Activated CD4-positive, alpha-beta T cell treated with anti-CD3 and anti-CD28 coated beads, Interleukin-2, amount 10 ng/mL, durations not matched to agents 7 days and 5 days (primary cell): ENCODE data around the gene PSEN2. TPM values are rescaled to one million over a fixed set of nuclear protein-coding genes. Genes with fewer than 3 reads are reported as not detected.
"Not testable (repeated sequence)": the region's sequence is repeated elsewhere in the genome, so short reads cannot be mapped to it uniquely, and the experiment has no call there.

Experiments used
- CTCF ChIA-PET: fragments of 350-600 bp; sonication (Branson Sonifier 250); formaldehyde crosslinking; loops from one replicate; lab custom pipeline; 2021; ENCODE audit warnings: antibody characterized with exemption; lab: Charles Lee
- POLR2A ChIA-PET: fragments of 350-600 bp; sonication (Branson Sonifier 250); formaldehyde crosslinking; loops from one replicate; lab custom pipeline; 2021; ENCODE audit warnings: antibody characterized with exemption; lab: Charles Lee
- DNase-seq: peaks from one replicate; pipeline ENCODE4 v3.0.0-alpha.2; 2020
- H3K27ac Mint-ChIP-seq: one replicate; pipeline ENCODE4 v1.8.0; 2021; ENCODE audit warnings: mild to moderate bottlenecking, moderate library complexity, mixed read lengths
- H3K27me3 Mint-ChIP-seq: one replicate; pipeline ENCODE4 v1.8.0; 2021; ENCODE audit warnings: mixed read lengths
- H3K36me3 Mint-ChIP-seq: one replicate; pipeline ENCODE4 v1.8.0; 2021; ENCODE audit warnings: low read depth, mixed read lengths
- H3K4me1 Mint-ChIP-seq: one replicate; pipeline ENCODE4 v1.8.0; 2021; ENCODE audit warnings: mixed read lengths
- H3K4me3 Mint-ChIP-seq: one replicate; pipeline ENCODE4 v1.8.0; 2021; ENCODE audit warnings: mild to moderate bottlenecking, moderate library complexity, mixed read lengths
- H3K9me3 Mint-ChIP-seq: one replicate; pipeline ENCODE4 v1.8.0; 2021; ENCODE audit warnings: mixed read lengths
- total RNA-seq, 2 experiments: library from RNA; stranded (reverse); gene quantifications; one replicate each; pipeline ENCODE4 v1.2.3, GENCODE V29; 2021

PSEN2 gene
- total RNA-seq, 2 experiments from 2014 or later: 2.0 to 2.9 TPM

DNA sequence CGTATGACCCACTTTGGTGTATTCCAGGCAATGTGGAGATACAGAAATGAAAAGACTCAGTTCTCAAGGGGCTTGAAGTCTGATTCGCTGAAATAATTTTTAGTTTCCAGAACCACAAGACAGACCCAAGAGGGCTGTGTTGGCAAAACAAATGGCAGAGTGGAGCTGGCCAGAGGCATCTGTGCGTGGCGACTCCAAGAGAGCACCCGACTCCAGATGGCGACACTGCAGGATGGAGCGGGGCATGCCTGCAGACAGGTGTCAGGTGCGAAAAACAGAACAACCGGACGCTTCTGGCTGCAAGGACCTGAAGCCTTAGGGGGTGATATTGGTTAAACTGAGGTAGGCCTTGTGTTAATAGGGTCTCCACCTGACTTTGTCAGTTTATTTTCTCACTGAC is 38.0 kb downstream of the PSEN2 start:
- DNase-seq: no peak
- Mint-ChIP-seq H3K27ac (no peak overlapping the region), H3K4me3 (no peak overlapping the region), H3K27me3 (no peaks in the 10 kb centered on the region), H3K9me3 (no peaks in the 10 kb centered on the region), H3K4me1 (no peaks in the 10 kb centered on the region), H3K36me3 (no peaks in the 10 kb centered on the region)
- ChIA-PET CTCF (interaction anchor here (0.7 to 1.4 kb wide), 2 partner anchors 13 to 282 kb away, joined by 3 to 4 read pairs; no protein-coding TSS in a partner anchor), POLR2A (no interaction called here)

DNA sequence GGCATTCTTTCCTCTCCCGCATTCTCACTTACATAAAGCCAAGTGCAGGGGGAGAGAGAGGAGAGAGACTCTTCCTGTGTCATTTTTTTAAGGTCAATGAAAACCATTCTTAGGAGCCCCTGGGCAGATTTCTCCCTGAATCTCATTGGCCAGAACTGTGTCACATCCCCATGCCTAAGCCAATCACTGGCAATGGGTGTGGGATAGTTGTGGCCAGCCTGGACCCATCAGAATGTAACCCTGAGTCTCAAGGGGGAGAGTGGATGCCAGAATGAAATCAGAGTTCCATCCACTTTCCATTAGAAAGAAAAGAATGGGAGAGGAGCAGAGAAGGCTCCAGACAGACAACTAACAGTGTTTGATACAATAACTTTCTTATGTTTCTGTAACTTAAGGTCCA is 38.5 kb downstream of the PSEN2 start:
- ChIA-PET POLR2A (no interaction called here), CTCF (interaction anchor here (1.1 kb wide), 1 partner anchor 14 kb away, joined by 3 read pairs; no protein-coding TSS in a partner anchor)
- H3K27ac Mint-ChIP-seq: no peak overlapping the region

DNA sequence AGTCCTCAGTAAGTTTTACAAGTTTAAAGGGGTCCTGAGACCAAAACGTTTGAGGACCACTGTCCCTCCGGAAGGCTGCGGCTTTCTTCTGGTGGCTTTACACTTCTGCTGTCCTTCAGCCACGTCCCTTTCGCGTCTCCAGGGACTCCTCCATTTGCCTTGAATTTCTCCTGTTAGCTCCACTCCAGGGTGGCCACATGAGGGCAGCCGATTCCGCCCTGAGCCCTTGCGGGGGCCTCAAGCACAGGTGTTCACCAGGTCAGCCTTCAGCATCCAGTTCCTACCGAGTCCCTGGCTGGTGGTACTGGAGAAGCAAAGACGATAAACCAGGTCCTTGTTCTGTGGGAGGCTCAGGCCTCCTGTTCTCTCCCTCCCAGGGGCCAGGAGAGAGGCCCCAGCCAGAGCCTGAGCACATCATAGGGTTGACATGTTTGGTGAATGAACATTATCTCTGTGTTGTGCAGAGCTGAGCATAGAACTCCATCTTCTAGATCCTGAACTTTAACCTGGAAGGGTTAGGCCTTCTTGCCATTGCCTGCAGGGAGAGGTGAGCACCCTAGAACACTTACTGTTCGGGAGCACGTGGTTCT is 42.3 kb downstream of the PSEN2 start:
- no peak overlapping the region for H3K4me3 Mint-ChIP-seq
- DNase-seq: peak; percentile 37
- no peaks in the 10 kb centered on the region for H3K9me3 Mint-ChIP-seq
- CTCF ChIA-PET: interaction anchor here (0.5 to 1.5 kb wide), 6 partner anchors 9 to 67 kb away, joined by 3 to 5 read pairs (median 3); no protein-coding TSS in a partner anchor
- POLR2A ChIA-PET: interaction anchor here (0.6 to 0.7 kb wide), 2 partner anchors 30 to 98 kb away, joined by 3 to 5 read pairs; no protein-coding TSS in a partner anchor
- peaks cover 3% of the 10 kb centered on the region for H3K27me3 Mint-ChIP-seq
- no peak overlapping the region for H3K27ac Mint-ChIP-seq
- no peaks in the 10 kb centered on the region for H3K36me3 Mint-ChIP-seq
- H3K4me1 Mint-ChIP-seq: peaks cover 9% of the 10 kb centered on the region

More for the DNA sequence above, 38.5 kb downstream of the PSEN2 start:
- H3K9me3 Mint-ChIP-seq: no peaks in the 10 kb centered on the region
- H3K4me1 Mint-ChIP-seq: no peaks in the 10 kb centered on the region
- DNase-seq: no peak
- H3K4me3 Mint-ChIP-seq: no peak overlapping the region
- no peaks in the 10 kb centered on the region for H3K36me3 Mint-ChIP-seq
- H3K27me3 Mint-ChIP-seq: no peaks in the 10 kb centered on the region

DNA sequence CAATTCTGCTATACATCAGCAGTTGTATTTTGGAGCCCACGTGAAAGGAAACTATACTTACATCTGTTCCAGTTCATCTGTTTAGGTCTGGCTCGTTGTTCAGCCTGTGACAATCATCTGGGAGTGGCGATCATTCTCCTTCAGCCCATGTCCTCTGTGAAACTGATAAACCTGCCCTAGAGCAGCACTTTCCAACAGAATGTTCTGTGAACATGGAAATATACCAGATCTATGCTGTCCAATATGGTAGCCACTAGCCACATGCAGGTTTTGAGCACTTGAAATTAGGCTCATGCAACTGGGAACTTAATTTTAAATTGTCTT is 45.2 kb downstream of the PSEN2 start:
- Mint-ChIP-seq H3K27ac (no peak overlapping the region), H3K27me3 (peaks cover 3% of the 10 kb centered on the region), H3K9me3 (no peaks in the 10 kb centered on the region), H3K4me3 (no peak overlapping the region), H3K36me3 (no peaks in the 10 kb centered on the region), H3K4me1 (peaks cover 9% of the 10 kb centered on the region)
- DNase-seq: no peak
- ChIA-PET CTCF (interaction anchor here (1.0 to 1.1 kb wide), 2 partner anchors 39 to 289 kb away, joined by 3 read pairs; no protein-coding TSS in a partner anchor), POLR2A (interaction anchor here (1.1 kb wide), 1 partner anchor 25 kb away, joined by 5 read pairs; the partner anchor contains the start of gene COQ8A)

DNA sequence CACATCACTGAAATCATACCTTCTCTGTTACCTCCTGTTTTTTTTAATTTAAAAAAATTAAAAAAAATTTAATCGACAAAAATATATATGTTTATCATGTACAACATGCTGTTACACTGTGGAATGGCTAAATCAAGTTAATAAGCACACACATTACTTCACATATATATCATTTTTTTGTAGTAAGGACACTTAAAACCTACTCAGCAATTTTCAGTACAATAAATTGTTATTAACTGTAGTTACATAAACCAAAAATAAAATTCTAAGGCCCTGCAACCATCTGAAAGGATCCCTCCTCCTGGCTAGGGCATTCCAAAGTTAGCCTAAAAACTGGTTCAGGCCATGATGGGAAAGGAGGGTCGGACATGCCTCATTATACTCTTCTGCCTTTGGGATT is 46.1 kb downstream of the PSEN2 start:
- H3K27ac Mint-ChIP-seq: no peak overlapping the region
- H3K4me1 Mint-ChIP-seq: peaks cover 9% of the 10 kb centered on the region
- POLR2A ChIA-PET: no interaction called here

DNA sequence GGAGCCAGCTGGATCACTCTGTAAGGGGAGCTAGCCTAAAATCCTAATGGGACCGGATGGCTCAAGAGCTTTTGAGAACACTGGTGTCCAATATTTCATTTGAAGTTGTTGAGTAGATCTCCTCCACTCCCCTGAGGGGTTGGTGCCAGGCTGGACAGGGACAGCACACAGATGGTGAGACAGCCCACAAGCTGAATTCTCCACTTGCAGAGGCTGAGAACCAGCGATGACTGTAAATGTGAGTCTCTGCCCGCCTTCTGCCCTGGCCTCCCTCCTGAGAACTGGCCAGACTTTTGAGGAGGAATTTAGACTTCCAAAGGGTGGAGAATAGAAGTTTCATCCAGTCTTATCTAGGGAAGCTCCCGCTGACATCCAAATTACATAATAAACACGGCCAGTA is 49.2 kb downstream of the PSEN2 start:
- CTCF ChIA-PET: interaction anchor here (1.3 kb wide), 1 partner anchor 11 kb away, joined by 3 read pairs; no protein-coding TSS in a partner anchor
- POLR2A ChIA-PET: no interaction called here
- Mint-ChIP-seq H3K9me3 (no peaks in the 10 kb centered on the region), H3K4me1 (peaks cover 8% of the 10 kb centered on the region), H3K4me3 (no peak overlapping the region), H3K27me3 (peaks cover 3% of the 10 kb centered on the region), H3K36me3 (no peaks in the 10 kb centered on the region), H3K27ac (no peak overlapping the region)
- DNase-seq: no peak

More for the DNA sequence above, 46.1 kb downstream of the PSEN2 start:
- Mint-ChIP-seq H3K27me3 (peaks cover 3% of the 10 kb centered on the region), H3K9me3 (no peaks in the 10 kb centered on the region), H3K36me3 (no peaks in the 10 kb centered on the region), H3K4me3 (no peak overlapping the region)
- CTCF ChIA-PET: no interaction called here
- no peak for DNase-seq

DNA sequence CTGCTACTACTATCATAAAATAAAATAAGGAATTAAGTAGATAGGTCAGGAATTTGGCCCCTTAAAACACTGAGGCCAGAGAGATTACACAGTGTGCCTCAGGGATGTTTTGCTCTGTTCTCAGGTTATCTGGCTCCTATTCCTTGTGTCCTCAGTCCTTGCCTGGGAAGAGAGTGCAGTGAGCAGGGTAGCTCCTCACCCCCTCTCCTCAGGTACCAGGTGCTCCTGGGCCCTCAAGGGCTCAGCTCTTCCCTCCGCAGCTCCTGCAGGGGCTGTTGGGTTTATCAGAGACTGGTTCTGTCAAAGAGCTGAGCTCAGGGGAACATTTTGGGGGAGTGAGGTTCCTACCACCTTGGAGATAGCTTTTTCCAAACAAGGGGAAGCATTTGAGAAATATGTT is 49.6 kb downstream of the PSEN2 start:
- Mint-ChIP-seq H3K36me3 (no peaks in the 10 kb centered on the region), H3K4me1 (peaks cover 7% of the 10 kb centered on the region), H3K27me3 (peaks cover 3% of the 10 kb centered on the region), H3K27ac (no peak overlapping the region), H3K9me3 (no peaks in the 10 kb centered on the region), H3K4me3 (no peak overlapping the region)
- POLR2A ChIA-PET: no interaction called here
- no peak for DNase-seq
- CTCF ChIA-PET: interaction anchor here (1.3 to 1.8 kb wide), 2 partner anchors 11 to 14 kb away, joined by 3 to 6 read pairs; no protein-coding TSS in a partner anchor

DNA sequence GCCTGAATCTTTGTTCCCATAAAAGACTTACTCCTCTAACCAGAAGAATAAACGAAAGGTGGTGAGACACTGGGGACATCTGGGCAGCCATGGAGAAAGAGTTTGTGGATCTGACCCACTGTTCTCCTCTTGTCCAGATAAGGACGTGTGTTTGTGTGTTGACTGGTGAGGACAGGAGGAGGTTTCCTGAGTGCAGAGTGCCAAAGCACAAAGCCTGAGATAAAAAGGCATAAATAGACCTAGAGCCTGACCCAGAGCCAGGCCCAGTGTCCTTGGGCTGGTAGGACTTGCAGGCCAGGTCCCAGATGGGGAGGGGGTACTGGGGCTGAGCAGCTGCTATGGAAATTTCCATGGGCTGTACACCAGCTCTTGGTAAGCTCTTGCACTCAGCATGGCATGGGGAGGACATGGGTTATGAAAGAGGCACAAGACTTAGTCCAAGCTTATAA is 50.1 kb downstream of the PSEN2 start:
- peaks cover 3% of the 10 kb centered on the region for H3K4me1 Mint-ChIP-seq
- no peak overlapping the region for H3K4me3 Mint-ChIP-seq
- H3K27me3 Mint-ChIP-seq: peaks cover 3% of the 10 kb centered on the region
- no peaks in the 10 kb centered on the region for H3K36me3 Mint-ChIP-seq
- no peak for DNase-seq
- no peak overlapping the region for H3K27ac Mint-ChIP-seq
- ChIA-PET POLR2A (no interaction called here), CTCF (interaction anchor here (1.8 kb wide), 1 partner anchor 15 kb away, joined by 6 read pairs; no protein-coding TSS in a partner anchor)
- H3K9me3 Mint-ChIP-seq: no peaks in the 10 kb centered on the region

DNA sequence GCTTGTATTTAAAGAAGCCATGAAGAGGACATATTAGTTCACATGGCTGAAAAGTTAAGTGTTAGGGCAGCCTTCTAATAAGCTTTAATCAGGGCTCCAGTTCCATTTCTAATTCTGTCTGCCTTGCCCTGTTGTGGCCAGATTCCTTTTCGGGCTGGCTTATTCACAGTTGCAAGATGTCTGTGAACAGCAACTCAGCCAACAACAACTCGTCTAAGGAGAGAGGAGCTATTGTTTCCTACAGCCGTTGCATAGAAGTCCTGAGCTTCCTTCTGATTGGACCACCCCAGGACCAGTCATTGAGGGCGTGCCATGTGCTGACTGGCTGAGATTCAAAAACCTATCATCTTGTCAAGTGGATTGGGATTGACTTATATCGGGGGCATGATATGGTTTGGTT is 51.1 kb downstream of the PSEN2 start:
- H3K9me3 Mint-ChIP-seq: no peaks in the 10 kb centered on the region
- H3K4me3 Mint-ChIP-seq: no peak overlapping the region
- H3K27ac Mint-ChIP-seq: peak overlapping the region; percentile 28
- peaks cover 3% of the 10 kb centered on the region for H3K27me3 Mint-ChIP-seq
- POLR2A ChIA-PET: no interaction called here
- no peaks in the 10 kb centered on the region for H3K36me3 Mint-ChIP-seq
- CTCF ChIA-PET: interaction anchor here (1.1 to 1.8 kb wide), 4 partner anchors 8 to 26 kb away, joined by 3 to 6 read pairs (median 4); no protein-coding TSS in a partner anchor
- DNase-seq: no peak
- no peaks in the 10 kb centered on the region for H3K4me1 Mint-ChIP-seq

DNA sequence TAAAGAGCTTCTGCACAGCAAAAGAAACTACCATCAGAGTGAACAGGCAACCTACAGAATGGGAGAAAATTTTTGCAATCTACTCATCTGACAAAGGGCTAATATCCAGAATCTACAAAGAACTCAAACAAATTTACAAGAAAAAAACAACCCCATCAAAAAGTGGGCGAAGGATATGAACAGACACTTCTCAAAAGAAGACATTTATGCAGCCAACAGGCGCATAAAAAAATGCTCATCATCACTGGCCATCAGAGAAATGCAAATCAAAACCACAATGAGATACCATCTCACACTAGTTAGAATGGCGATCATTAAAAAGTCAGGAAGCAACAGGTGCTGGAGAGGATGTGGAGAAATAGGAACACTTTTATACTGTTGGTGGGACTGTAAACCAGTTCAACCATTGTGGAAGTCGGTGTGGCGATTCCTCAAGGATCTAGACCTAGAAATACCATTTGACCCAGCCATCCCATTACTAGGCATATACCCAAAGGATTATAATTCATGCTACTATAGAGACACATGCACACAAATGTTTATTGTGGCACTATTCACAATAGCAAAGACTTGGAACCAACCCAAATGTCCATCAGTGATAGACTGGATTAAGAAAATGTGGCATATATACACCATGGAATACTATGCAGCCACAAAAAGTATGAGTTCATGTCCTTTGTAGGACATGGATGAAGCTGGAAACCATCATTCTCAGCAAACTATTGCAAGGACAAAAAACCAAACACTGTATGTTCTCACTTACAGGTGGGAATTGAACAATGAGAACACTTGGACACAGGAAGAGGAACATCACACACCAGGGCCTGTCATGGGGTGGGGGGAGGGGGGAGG is 59.1 kb downstream of the PSEN2 start:
- not testable (repeated sequence) for H3K4me3 Mint-ChIP-seq

DNA sequence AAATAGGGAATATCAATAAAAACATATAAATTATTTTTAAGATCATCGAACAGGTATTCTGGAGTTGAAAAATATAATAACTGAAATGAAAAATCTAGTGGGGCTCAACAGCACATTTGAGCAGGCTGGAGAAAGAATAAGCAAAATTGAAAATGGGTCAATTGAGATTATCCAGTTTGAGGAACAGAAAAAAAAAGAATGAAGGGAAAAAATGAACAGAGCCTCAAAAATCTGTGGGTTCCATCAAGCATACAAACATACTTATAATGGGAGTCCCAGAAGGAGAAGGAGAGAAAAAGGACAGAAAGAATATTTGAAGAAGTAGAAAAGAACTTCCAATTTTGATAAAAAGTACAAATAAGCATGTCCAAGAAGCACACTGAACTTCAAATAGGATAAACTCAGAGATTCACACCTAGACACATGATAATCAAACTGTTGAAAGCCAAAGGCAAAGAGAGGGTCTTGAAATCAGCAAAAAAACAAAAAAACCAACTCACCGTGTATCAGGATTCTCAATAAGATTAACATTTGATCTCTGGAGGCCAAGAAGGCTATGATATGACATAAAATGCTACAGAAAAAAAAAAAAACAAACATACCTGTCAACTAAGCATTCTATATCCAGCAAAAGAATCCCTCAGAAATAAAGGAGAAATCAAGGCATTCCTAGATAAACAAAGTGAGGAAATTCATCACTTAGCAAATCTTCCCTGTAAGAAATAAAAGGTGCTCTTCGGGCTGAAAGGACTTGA is 64.2 kb downstream of the PSEN2 start:
- Mint-ChIP-seq H3K27ac (no peak overlapping the region), H3K36me3 (peaks cover 17% of the 10 kb centered on the region), H3K27me3 (peaks cover 1% of the 10 kb centered on the region), H3K4me3 (no peak overlapping the region), H3K9me3 (peaks cover 23% of the 10 kb centered on the region), H3K4me1 (peaks cover 21% of the 10 kb centered on the region)
- POLR2A ChIA-PET: no interaction called here
- CTCF ChIA-PET: no interaction called here
- no peak for DNase-seq

More for the DNA sequence above, 59.1 kb downstream of the PSEN2 start:
- POLR2A ChIA-PET, H3K27me3 Mint-ChIP-seq, DNase-seq, CTCF ChIA-PET, H3K36me3 Mint-ChIP-seq, H3K9me3 Mint-ChIP-seq, H3K27ac Mint-ChIP-seq, H3K4me1 Mint-ChIP-seq: not testable (repeated sequence)
